ENCODE results near the gene AMBN. TPM values are rescaled to one million over a fixed set of nuclear protein-coding genes. Genes with fewer than 3 reads are reported as not detected.

AMBN gene
- total and polyA plus RNA-seq, 2 of the 13 experiments (the other 11 are each of a cell fraction or from before 2014, with no cell fraction given): not detected

DNA sequence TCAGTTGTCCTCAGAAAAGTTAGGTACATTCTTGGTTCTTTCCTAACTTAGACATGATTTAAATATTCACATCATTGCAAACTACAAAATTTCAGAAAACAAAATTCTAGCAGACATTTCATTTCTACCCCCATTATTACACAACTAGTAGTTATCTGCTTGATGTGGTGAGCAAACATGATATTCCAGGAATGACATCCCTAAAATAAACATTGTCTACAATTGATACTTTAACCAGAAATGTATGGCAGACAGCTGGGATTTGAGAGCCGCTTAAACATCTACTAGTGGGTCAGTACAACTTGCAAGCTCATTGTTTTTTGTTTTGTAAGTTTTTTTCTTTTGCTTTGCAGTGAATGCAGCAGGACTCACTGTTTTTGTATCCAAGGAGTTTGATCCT lies 32.1 kb upstream of the AMBN start (continued):
- 0 out of 2 replicates have a peak, but pooled peaks have one; percentile 19 for TF ChIP-seq THAP11 (CRISPR knock-in tag; IDR thresholded peaks at IDR 0.05)
- no peak for TF ChIP-seq FOXA1 (IDR thresholded peaks at IDR 0.05)
- peak; percentile 89 for TF ChIP-seq FOXA1 (CRISPR knock-in tag; IDR thresholded peaks at IDR 0.05)
- TF ChIP-seq SOX5 (CRISPR knock-in tag; IDR thresholded peaks at IDR 0.05; ENCODE audit: borderline replicate concordance): peak; percentile 76; the same call in 1 of the 2 replicates
- no peak for TF ChIP-seq NCOR1 (IDR thresholded peaks at IDR 0.05; ENCODE audit: borderline replicate concordance, low read length)
- 0 out of 2 replicates have a peak, but pooled peaks have one; percentile 29 for TF ChIP-seq ZNF12 (CRISPR knock-in tag; IDR thresholded peaks at IDR 0.05)
- no peak for TF ChIP-seq SOX13 (IDR thresholded peaks at IDR 0.05)
- peak in 1 of 2 experiments; percentile 85; a peak in 2 of 4 replicates for TF ChIP-seq SOX13 (CRISPR knock-in tag; conservative IDR thresholded peaks at IDR 0.05 in 1 of 2, IDR thresholded peaks at IDR 0.05 in 1 of 2)
- TF ChIP-seq ZNF644 (CRISPR knock-in tag; IDR thresholded peaks at IDR 0.05; ENCODE audit: low read depth): peak; percentile 24; the same call in 1 of the 2 replicates
- TF ChIP-seq, protein P1, sequence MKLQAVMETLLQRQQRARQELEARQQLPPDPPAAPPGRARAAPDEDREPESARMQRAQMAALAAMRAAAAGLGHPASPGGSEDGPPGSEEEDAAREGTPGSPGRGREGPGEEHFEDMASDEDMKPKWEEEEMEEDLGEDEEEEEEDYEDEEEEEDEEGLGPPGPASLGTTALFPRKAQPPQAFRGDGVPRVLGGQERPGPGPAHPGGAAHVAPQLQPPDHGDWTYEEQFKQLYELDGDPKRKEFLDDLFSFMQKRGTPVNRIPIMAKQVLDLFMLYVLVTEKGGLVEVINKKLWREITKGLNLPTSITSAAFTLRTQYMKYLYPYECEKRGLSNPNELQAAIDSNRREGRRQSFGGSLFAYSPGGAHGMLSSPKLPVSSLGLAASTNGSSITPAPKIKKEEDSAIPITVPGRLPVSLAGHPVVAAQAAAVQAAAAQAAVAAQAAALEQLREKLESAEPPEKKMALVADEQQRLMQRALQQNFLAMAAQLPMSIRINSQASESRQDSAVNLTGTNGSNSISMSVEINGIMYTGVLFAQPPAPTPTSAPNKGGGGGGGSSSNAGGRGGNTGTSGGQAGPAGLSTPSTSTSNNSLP (IDR thresholded peaks at IDR 0.05; ENCODE audit: low read depth, low read length): peak; percentile 35; the same call in 1 of the 2 replicates
- TF ChIP-seq GATAD2A (CRISPR knock-in tag; IDR thresholded peaks at IDR 0.05): 0 out of 2 replicates have a peak, but pooled peaks have one; percentile 31
- TF ChIP-seq SIX1 (CRISPR knock-in tag; IDR thresholded peaks at IDR 0.05; ENCODE audit: borderline replicate concordance): 0 out of 2 replicates have a peak, but pooled peaks have one; percentile 42
- TF ChIP-seq, protein P2, sequence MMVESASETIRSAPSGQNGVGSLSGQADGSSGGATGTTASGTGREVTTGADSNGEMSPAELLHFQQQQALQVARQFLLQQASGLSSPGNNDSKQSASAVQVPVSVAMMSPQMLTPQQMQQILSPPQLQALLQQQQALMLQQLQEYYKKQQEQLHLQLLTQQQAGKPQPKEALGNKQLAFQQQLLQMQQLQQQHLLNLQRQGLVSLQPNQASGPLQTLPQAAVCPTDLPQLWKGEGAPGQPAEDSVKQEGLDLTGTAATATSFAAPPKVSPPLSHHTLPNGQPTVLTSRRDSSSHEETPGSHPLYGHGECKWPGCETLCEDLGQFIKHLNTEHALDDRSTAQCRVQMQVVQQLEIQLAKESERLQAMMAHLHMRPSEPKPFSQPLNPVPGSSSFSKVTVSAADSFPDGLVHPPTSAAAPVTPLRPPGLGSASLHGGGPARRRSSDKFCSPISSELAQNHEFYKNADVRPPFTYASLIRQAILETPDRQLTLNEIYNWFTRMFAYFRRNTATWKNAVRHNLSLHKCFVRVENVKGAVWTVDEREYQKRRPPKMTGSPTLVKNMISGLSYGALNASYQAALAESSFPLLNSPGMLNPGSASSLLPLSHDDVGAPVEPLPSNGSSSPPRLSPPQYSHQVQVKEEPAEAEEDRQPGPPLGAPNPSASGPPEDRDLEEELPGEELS (CRISPR knock-in tag; IDR thresholded peaks at IDR 0.05): 0 out of 2 replicates have a peak, but pooled peaks have one; percentile 13
